T-helper 2 cell (primary cell): ENCODE results near the gene FLRT1.
A peak's percentile ranks its signal among the peaks of the same experiment; 100 is the strongest.

Source experiments
- DNase-seq, 5 experiments: peaks; one replicate each; pipeline versions ENCODE4 v3.0.0 to v3.0.0-alpha.2; 2012 to 2022
- total RNA-seq, 2 donors: gene quantifications; one replicate each; lab custom pipeline; 2026; lab: John Stamatoyannopoulos, UW

Gene FLRT1
- total RNA-seq: 0 reads per million in 2 donors

DNA sequence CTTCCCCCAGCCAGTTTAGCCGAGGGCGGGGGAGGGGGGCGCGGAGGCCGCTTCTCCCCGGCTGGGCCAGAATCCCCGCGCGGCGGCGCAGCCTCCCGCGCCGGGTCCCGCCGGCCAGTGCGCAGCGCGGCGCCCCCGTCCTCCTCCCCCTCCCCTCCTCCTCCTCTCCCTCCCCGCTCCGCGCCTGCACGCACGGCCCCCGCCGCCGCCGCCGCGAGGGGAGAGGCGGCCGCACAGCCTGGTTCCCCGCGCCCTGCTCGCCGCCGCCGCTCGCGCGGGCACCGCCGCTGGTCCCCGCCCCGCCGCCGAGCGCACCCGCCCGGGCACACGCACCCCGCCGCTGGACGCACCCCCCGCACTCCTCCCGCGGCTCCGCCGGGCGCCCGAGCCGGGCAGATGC is at the start of gene FLRT1:
TSS of gene FLRT1 (plus strand) at position 356 of the 400 bp plus-strand sequence. CDS start 80,337 bp downstream, outside the sequence.
- no peak for DNase-seq

GRCh38 chr11:63986156-63986931 is 49.4 kb upstream of the FLRT1 start, which contains the start of gene OTUB1:
Gene OTUB1, plus strand, starts transcription at chr11:63986438. Its CDS starts 19 bp downstream, at chr11:63986457.
- DNase-seq: peak; percentile 75 to 93 (median 81)

DNA sequence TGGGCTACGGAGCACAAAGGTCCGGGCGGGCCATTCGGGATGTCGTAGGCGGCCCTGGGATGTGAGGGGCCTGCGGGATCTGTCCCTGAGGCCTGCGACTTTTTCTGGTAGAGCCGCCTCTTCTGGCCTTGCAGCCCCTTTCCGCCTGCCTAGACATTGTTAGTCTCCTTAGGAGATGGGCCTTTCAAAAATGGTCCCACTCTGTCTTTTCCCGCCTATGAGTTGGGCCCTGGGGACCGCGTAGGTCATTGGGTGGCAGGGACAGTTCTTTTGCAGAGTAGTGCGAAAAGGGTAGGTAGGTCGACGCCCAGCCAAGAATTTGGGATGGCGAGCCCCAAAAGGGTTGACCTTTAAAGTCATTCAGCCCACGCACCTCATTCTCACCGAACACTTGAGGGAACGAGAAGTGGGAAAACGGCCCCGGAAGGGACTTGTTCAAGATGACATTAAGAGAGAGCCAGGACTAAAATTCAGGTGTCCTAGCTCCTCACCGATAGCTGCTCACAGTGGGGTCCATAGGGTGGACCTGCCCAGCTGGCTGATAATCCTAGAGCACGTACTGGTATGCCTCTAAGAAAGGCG is 48.7 kb upstream of the FLRT1 start:
- no peak for DNase-seq

DNA sequence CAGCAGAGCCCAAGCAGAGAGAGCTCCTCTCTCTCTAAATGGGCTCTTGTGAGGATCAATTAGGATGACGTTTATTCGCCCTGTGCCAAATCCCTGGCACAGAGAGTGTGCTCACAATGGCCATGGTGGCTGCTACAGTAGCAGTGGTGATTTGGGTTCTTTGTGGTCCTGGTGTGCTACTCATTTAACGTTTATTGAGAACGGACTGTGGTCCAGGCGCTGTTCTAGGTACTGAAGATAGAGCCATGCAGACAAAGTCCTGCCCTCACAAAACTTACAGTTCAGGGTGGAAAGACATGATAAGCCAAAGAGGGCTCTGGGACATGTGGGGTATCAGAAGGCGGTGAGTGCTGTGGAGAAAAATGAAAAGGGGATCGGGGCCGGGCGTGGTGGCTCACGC is 44.2 kb upstream of the FLRT1 start:
- DNase-seq: no peak

GRCh38 chr11:63993100-63993499 is 42.6 kb upstream of the FLRT1 start:
- DNase-seq: no peak

- no peak for DNase-seq
Measured at GRCh38 chr11:63993993-63994392, 41.7 kb upstream of the FLRT1 start.

DNA sequence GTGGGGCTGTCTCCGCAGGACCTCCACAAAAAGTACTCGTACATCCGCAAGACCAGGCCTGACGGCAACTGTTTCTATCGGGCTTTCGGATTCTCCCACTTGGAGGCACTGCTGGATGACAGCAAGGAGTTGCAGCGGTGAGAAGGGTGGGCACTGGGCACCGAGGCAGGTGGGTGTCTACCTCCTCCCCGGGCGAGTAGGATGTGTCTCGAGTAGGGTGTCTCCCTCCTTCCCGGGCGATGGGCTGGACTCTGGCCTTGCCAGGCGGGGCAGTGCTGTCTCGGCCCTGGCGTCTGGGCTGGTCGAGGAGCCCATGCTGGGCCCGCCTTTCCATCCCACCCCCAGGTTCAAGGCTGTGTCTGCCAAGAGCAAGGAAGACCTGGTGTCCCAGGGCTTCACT is 39.2 kb upstream of the FLRT1 start:
- no peak for DNase-seq

DNA sequence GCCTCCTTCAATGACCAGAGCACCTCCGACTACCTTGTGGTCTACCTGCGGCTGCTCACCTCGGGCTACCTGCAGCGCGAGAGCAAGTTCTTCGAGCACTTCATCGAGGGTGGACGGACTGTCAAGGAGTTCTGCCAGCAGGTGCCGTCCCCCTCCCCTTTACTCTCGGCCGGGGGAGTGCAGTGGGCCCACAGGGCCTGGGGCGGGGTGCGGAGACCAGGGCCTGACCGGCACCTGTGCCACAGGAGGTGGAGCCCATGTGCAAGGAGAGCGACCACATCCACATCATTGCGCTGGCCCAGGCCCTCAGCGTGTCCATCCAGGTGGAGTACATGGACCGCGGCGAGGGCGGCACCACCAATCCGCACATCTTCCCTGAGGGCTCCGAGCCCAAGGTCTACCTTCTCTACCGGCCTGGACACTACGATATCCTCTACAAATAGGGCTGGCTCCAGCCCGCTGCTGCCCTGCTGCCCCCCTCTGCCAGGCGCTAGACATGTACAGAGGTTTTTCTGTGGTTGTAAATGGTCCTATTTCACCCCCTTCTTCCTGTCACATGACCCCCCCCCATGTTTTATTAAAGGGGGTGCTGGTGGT is 38.5 kb upstream of the FLRT1 start:
- no peak for DNase-seq

DNA sequence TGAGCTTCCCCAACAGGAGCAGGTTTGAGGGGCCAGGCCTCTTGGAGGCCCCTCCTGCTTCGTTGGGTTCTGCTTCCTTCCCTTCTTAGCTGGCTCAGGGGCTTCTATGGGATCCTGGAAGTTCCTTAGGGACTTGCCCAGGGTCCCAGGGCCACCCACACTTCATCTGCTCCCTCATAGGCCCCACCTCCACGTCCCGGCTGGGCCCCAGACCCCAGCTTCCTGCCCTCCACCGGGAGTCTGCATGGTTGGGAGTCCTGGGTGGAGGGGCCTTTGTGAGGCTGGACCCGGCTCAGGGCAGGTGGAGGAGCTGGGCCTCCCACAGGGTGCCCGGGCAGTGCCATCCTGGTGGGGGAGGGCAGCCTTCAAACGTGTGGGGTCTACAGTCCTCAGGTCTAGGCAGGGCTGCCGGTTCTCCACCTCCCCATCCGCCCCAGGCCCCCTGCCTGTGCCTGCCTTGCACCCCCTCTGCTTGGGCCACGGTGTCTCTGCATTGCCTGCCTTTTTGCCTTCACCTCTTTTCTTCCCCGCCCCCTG is 37.9 kb upstream of the FLRT1 start:
- DNase-seq: no peak

DNA sequence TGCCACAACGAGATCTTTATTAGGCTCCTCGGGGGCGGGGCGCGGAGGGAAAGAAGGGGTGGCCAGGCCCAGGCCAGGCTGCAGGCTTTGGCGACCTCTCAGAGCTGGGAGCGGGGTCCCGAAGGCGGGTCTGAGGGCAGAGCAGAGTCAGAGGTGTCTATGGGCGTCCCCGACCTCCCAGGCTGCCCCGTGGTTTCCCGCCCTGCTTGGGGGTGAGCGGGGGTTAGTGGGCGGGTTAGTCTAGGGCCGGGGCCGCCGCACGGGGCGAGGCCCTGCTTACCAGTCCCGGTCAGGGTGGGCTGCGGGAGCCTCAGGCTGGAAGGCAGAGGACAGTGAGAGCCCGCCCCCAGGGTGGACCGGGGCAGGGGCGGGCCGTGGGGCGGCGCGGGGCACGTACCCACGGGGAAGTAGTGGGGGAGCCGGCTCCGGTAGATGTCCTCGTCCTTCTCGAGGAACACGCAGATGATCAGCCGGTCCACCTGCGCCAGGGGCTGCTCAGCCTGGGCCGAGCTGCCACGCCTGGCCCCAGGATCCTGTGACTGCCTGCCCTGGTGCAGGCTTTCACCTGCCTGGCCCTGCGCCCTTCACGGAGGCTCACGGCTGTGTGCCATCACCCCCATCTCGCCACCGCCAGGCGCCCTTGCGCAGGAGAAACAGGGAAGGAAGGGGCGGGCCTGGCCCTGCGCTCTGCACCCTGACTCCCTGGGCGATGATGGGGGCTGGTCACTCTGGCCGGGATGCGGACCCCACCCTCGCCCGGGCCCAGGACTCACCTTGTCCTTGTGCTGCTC is 37.0 kb upstream of the FLRT1 start:
- peak in 1 of 5 experiments; percentile 20 for DNase-seq

GRCh38 chr11:63999349-64000025 is 36.2 kb upstream of the FLRT1 start:
- peak; percentile 32 to 58 (median 51) for DNase-seq

DNA sequence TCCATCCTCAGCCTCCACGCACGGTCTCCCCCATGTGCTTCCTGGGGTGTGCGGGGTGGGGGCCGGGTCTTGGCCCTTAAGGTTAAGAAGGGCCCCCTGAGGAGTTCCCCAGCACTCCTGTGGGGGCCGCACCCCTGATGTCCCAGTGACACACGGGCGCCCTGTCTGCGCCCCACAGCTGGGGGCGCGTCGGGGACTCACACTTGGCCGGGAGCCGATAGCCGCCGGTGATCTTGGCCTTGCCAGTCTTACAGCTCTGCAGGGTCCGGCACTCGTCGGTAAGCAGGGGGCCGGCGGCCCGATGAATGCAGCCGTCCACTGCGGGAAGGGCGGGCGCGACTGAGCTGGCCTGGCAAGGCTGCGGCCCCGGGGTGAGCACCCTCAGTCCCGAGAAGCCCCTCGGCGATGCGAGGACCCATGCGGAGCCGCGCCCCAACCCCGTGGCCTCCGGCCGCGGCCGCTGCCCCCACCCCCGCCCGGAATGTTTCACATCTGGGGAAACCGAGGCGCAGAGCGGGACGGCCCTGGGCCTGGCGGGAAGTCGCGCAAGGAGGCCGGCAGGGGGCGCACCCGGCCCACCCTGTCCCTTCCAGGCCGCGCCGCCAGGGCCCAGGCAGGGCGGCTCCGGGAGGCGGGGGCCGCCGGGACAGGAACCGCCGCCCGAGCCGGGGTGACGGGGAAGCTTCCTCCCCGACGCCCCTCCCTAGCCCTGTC is 35.5 kb upstream of the FLRT1 start:
- peak; percentile 54 to 79 (median 61) for DNase-seq

DNA sequence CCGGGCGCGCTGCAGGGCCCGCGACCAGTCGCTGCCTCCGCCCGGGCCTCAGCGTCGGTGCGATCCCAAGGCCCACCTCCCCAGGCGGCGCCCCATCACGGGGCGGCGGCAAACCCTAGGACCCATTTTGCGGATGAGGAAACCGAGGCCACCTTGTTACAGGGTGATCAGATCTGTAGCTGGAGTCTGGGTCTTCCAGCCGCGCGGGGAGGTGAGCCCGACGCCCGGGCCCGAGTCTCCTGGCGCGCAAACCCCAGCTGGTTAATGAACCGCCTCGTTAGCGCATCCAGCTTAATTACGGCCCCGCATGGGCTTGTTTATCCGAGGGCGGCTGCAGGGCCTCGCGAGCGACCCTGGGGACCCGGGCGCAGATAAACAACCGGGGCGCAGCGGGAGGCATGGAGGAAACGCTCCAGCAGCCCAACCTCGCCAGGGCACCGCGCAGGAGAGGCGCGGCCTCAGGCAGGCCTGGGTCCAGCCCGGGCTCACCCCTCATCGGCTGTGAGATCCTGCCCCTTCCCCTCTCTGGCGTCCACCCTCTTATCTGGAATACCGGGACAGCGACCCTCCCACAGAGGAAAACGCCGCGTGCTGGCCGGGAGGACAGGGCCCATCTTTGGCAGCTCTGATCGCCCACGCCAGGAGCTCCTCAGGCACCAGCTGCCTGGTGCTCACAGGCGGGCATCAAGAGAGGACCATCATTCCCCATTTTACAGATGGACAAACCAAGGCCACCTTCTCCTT is 34.8 kb upstream of the FLRT1 start:
- DNase-seq: no peak

- no peak for DNase-seq
Measured at GRCh38 chr11:64001484-64002420, 34.0 kb upstream of the FLRT1 start.

DNA sequence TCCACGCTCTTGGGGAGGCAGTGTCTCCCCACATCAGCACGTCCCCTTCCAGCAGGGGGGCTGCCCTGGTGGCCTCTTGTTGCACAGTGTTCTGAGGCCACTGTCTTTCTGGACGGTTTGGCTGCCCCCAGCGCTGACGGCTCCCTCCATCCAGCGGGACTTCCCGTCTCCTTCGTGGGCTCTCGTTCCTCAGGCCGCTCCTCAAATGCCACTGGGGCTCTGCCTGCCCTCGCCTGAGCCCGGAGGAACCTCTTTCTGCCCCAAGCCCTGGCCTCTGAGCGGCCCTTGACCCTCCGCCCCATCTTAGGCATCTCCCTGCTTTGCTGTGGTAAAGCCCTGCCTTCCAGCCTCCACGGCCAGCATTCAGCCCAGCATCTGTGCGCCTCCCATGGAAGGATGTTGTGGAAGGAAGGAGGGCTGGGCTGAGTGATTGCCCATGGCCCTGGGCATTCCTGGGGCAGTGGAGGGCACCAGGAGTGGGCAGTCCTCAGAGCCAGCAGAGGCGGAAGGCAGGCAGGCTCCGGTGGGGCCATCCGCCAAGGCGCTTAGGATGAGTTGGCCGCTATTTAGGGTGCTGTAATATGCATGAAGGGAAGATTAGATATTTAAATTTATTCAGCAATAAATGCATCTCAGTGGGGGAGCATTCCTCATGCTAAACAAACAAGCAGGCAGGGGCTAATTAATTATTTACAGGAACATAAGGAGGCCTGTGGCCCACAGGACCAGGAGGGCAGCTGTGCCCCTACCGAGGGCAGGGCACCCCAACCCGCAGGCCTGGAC is 31.7 kb upstream of the FLRT1 start:
- DNase-seq: no peak

DNA sequence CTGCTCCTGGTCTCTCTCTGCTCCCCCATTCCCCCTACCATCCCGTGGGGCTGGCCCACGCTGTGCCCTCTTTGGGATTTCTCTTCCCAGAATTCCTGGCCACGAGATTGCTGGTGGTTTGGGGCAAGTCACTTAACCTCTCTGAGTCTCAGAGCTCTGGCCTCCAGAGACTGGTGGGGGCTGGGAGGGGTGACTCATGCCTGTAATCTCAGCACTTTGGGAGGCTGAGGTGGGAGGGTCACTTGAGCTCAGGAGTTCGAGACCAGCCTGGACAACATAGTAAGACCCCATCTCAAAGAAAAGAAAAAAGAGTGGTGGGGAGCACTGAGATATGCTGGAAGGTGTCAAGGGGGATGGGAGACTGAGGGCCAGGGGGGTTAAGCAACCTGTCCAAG is 31.1 kb upstream of the FLRT1 start:
- DNase-seq: no peak

DNA sequence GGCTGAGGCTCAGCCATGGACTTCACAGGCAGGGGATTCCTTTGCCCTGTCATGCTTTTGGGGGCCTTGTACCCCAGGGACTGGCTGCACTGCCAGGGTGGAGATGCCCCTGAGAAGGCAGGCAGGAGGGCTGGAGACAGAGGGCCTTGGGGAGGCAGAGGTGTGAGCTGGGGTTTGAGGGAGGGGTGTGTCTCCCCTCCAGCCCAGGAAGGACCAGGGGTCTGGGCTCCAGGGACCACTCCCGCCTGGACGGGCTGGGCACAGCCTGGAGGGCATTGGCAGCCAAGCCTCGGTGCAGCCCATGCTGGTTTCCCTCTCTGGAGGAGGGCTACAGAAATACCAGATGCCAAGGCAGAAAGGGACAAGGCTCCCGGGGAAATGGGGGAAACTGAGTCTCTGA is 30.0 kb upstream of the FLRT1 start:
- no peak for DNase-seq

GRCh38 chr11:64006398-64006797 is 29.3 kb upstream of the FLRT1 start:
- no peak for DNase-seq

GRCh38 chr11:64007160-64007628 is 28.5 kb upstream of the FLRT1 start:
- DNase-seq: no peak
